ENCODE results near the gene SMIM13. TPM values are rescaled to one million over a fixed set of nuclear protein-coding genes. Genes with fewer than 3 reads are reported as not detected.

Gene SMIM13
- total RNA-seq, 4 donors from 2014 or later = 3.8 to 7.4 (median 6.3) TPM

DNA sequence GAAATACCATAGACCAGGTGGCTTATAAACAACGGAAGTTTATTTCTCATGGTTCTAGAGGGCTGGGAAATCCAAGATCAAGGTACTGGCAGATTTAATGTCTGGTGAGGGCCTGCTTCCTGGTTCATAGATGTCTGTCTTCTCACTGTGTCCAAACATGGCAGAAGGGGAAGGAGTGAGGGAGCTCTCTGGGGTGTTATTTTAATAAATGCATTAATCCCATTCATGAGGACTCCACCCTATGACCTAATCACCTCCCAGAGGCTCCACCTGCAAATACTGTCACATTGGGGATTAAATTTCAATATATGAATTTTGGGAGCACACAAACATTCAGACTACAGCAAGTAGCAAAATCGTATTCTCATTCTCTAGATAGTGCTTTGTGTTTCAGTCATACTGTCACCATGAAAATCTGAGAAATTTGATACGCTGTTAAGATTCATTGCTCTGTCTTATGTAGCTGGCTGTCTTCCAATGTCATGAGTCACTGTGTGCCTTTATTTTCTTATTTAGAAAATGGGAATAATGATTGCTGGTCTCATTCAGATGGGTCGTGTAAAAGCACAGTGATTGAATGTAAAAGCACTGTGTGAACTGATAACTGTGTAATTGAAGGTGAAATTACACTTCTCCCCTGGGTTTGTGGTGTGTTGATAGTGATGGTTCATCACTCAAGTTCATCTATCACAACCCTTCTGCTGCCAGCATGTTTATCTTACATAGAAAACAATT, 26.8 kb downstream of the SMIM13 start:
- H3K27ac ChIP-seq = peak overlapping the region in 3 of 4 donors; percentile 39 to 64 (median 55)
- H3K27me3 ChIP-seq = no peaks in the 10 kb centered on the region
- no peak overlapping the region for H3K4me3 ChIP-seq
- TF ChIP-seq, protein P1, sequence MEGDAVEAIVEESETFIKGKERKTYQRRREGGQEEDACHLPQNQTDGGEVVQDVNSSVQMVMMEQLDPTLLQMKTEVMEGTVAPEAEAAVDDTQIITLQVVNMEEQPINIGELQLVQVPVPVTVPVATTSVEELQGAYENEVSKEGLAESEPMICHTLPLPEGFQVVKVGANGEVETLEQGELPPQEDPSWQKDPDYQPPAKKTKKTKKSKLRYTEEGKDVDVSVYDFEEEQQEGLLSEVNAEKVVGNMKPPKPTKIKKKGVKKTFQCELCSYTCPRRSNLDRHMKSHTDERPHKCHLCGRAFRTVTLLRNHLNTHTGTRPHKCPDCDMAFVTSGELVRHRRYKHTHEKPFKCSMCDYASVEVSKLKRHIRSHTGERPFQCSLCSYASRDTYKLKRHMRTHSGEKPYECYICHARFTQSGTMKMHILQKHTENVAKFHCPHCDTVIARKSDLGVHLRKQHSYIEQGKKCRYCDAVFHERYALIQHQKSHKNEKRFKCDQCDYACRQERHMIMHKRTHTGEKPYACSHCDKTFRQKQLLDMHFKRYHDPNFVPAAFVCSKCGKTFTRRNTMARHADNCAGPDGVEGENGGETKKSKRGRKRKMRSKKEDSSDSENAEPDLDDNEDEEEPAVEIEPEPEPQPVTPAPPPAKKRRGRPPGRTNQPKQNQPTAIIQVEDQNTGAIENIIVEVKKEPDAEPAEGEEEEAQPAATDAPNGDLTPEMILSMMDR (IDR thresholded peaks at IDR 0.05) = no peak
- TF ChIP-seq POLR2A (IDR thresholded peaks at IDR 0.05) = no peak
- no peaks in the 10 kb centered on the region for H3K9me3 ChIP-seq
- intact Hi-C loops (cut with DNase I) = no loop called here
- DNase-seq = no peak
- WGBS, 2 donors = 42 to 56% methylated on average over 4 of the region's 4 CpGs
- H3K4me1 ChIP-seq = peaks cover 0 to 36% (median 7%) of the 10 kb centered on the region in 3 donors
- no peaks in the 10 kb centered on the region for H3K36me3 ChIP-seq

DNA sequence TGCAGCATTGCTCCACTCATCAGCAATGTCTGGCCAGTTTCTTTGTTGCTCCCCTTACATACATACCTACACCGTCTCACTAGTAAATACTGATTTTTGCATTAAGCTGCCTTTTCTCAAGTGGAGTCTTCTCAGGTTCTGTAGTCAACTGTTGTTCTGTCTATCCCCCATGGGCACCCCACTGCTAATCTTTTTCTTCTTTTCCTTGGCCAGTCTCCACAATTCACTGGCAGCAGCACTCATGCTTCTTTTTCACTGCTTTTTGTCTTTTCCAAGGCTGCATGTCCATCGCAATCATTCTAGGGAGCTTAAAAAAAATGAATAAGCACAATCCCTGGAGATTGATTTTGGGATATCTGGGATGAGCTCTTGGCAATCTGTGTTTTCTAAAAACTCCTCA, 28.2 kb downstream of the SMIM13 start:
- TF ChIP-seq, protein P1 (IDR thresholded peaks at IDR 0.05) = no peak
- no peak for TF ChIP-seq POLR2A (IDR thresholded peaks at IDR 0.05)
- Histone ChIP-seq H3K4me1 (peaks cover 0 to 24% (median 7%) of the 10 kb centered on the region in 3 donors), H3K9me3 (no peaks in the 10 kb centered on the region), H3K4me3 (no peak overlapping the region), H3K27ac (no peak overlapping the region), H3K36me3 (no peaks in the 10 kb centered on the region), H3K27me3 (no peaks in the 10 kb centered on the region)
- WGBS, 2 donors = 71 to 75% methylated on average over 2 of the region's 2 CpGs
- intact Hi-C loops (cut with DNase I) = no loop called here
- no peak for DNase-seq

GRCh38 chr6:11122380-11122779, 28.7 kb downstream of the SMIM13 start:
- Histone ChIP-seq H3K27me3 (no peaks in the 10 kb centered on the region), H3K36me3 (no peaks in the 10 kb centered on the region), H3K4me3 (no peak overlapping the region), H3K9me3 (no peaks in the 10 kb centered on the region), H3K4me1 (peaks cover 0 to 24% (median 7%) of the 10 kb centered on the region in 3 donors), H3K27ac (no peak overlapping the region)
- TF ChIP-seq, protein P1 (IDR thresholded peaks at IDR 0.05) = no peak
- TF ChIP-seq POLR2A (IDR thresholded peaks at IDR 0.05) = no peak
- DNase-seq = no peak
- intact Hi-C loops (cut with DNase I) = no loop called here
- WGBS, 2 donors = 63 to 86% methylated on average over 1 of the region's 1 CpG

DNA sequence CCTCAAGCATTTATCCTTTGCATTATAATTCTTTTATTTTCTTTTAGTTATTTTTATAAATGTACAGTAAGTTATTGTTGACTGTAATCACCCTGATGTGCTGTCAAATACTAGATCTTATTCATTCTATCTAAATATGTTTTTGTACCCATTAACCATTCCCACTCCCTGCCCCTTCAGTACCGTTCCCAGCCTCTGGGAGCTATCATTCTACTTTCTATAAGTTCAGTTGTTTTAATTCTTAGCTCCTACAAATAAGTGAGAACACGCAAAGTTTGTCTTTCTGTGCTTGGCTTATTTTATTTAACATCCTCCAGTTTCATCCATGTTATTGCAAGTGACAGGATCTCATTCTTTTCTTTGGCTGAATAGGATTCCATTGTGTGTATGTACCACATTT, 30.3 kb downstream of the SMIM13 start:
- Histone ChIP-seq H3K9me3 (no peaks in the 10 kb centered on the region), H3K36me3 (peaks cover 0 to 4% (median 0%) of the 10 kb centered on the region in 3 donors), H3K27ac (no peak overlapping the region), H3K27me3 (no peaks in the 10 kb centered on the region), H3K4me1 (peaks cover 0 to 24% (median 7%) of the 10 kb centered on the region in 3 donors), H3K4me3 (no peak overlapping the region)
- intact Hi-C loops (cut with DNase I) = no loop called here
- DNase-seq = no peak
- 85 to 89% methylated on average over 2 of the region's 2 CpGs for WGBS, 2 donors
- TF ChIP-seq POLR2A (IDR thresholded peaks at IDR 0.05) = no peak
- TF ChIP-seq, protein P1 (IDR thresholded peaks at IDR 0.05) = peak in 2 of 6 experiments; percentile 12 to 31

DNA sequence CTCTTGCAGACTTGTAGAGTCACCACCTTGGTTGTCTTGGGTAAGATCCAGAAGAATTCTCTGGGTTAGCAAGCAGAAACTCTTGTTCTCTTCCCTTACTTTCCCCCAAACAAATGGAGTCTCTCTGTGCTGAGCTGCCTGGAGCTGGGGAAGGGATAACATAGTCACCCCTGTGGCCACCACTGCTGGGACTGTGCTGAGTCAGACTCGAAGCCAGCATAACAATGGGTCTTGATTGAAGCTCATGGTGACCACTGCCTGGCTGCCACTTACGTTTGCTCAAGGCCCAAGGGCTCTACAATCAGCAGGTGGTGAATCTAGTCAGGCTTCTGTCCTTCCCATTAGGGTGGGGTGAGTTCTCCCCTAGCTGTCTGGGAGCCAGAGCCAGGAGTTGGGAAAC, 33.2 kb downstream of the SMIM13 start:
- Histone ChIP-seq H3K4me3 (no peak overlapping the region), H3K4me1 (peaks cover 0 to 3% (median 0%) of the 10 kb centered on the region in 3 donors), H3K27me3 (no peaks in the 10 kb centered on the region), H3K27ac (no peak overlapping the region), H3K36me3 (peaks cover 0 to 4% (median 0%) of the 10 kb centered on the region in 3 donors), H3K9me3 (no peaks in the 10 kb centered on the region)
- WGBS, 2 donors = 60% methylated on average over 1 of the region's 2 CpGs; no CpG with 5 or more reads in 1 of the 2 donors
- TF ChIP-seq, protein P1 (IDR thresholded peaks at IDR 0.05) = no peak
- TF ChIP-seq POLR2A (IDR thresholded peaks at IDR 0.05) = no peak
- intact Hi-C loops (cut with DNase I) = no loop called here
- DNase-seq = no peak

All from esophagus squamous epithelium (tissue), 5 donors.